CD4-positive, alpha-beta T cell treated with Interleukin-15 for 1 hour (primary cell): ENCODE data around the gene ARVCF.
A peak's percentile ranks its signal among the peaks of the same experiment; 100 is the strongest.

ENCODE experiments used
- DNase-seq: peaks from one replicate; pipeline ENCODE4 v3.0.0-alpha.2; 2020

ARVCF gene

DNA sequence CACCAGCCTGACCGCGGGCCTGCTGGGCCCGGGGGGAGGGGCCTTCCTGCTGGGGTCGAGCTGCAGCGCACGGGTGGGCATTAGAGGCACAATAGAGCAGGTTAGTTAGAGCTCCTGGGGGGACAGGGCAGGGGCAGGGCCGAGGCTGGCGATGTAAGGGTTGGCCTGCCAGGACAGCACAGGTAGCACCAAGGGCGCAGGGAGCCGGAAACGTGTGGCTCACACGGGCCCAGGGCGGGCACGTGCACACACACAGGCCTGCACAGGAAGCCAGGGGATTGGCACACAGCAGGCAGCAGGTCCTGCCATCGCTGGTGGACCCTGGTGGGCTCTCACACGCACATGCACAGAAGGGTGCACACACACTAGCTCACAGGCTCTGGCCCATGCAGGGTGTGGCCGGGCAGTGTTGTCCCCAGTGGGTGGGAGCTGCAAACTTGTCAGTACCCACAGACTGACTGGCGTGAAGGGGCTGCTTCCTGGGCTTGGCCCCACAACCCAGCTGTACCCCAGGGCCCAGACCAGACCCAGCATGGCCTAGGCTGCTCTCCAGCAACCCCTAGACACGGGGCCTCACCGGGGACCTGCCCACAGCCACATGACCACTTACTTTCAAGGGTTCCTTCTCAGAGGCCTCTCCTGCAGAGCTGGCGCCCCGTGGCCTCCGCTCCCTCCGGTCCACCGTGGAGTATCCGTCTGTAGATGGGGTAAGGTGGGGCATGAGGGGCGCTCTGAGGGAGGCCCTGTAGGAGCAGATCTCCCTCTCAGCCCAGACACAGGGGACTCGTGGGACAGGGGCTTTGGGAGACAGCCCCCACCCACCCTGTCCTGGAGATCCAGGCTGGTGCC is 45.1 kb downstream of the ARVCF start:
- DNase-seq, result no peak

DNA sequence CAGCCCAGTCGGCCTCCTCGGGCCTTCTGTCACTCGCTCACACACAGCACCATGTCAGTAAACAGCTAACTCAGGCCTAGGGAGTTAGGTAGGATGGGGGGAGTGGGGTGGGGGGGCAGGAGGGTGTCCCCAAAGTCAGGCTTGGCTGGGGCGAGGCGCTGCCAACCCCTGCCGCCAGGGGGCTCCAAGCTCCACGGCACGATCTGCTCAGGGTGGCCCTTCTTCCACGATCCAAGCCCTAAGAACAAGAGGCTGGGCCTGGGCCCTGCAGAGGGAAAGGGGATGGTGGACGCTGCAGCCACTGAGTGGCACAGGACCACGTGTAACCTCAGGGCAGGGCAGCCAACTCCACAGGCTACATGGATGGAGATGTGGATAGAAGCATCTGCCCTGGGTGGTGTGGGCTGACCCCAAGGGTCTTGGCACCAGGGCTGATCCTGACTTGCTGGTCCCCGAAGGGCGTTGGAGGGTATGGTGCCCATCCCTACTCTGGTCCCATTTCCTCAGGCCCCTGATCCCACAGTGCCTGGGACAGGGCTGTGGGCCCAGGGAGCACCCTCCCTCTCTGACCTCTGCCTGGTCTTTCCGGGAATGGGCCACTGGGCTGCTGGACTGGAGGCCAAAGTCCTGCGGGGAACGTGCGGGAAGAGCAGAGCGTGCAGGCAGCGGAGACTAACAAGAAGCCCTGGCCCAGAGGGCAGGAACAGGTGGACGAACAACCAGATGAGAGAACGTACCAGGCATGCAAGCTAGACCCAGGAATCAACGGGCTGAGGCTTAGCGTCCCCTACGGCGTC is 45.9 kb downstream of the ARVCF start:
- peak; percentile 70 for DNase-seq

DNA sequence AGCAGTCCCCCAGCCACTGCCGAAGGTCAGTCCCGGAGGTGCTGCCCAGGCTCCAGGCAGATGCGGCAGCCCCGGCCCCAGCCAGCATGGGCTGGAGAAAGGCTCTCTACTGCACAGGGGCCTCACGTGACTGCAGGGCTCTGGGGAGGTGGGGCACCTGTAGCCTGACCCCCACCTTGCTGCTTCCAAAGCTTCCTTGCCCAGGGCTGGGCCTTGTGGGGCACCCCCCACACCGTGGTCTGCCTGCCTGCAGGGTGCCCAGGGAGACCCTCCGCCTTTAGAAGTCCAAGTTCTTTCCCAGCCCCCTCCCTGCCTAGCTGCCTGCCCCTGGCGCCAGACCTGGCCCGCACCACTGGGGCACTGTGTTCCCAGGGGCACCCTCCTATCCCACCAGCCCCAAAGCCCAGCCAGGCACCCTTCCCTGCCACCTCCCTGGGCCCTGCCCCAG is 46.6 kb downstream of the ARVCF start:
- no peak for DNase-seq

DNA sequence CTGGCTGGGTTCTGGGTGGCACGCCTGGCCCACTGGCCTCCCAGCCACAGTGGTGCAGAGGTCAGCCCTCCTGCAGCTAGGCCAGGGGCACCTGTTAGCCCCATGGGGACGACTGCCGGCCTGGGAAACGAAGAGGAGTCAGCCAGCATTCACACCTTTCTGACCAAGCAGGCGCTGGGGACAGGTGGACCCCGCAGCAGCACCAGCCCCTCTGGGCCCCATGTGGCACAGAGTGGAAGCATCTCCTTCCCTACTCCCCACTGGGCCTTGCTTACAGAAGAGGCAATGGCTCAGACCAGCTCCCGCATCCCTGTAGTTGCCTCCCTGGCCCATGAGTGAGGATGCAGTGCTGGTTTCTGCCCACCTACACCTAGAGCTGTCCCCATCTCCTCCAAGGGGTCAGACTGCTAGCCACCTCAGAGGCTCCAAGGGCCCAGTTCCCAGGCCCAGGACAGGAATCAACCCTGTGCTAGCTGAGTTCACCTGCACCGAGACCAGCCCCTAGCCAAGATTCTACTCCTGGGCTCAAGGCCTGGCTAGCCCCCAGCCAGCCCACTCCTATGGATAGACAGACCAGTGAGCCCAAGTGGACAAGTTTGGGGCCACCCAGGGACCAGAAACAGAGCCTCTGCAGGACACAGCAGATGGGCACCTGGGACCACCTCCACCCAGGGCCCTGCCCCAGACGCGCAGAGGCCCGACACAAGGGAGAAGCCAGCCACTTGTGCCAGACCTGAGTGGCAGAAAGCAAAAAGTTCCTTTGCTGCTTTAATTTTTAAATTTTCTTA is 47.3 kb downstream of the ARVCF start:
- DNase-seq, result no peak

DNA sequence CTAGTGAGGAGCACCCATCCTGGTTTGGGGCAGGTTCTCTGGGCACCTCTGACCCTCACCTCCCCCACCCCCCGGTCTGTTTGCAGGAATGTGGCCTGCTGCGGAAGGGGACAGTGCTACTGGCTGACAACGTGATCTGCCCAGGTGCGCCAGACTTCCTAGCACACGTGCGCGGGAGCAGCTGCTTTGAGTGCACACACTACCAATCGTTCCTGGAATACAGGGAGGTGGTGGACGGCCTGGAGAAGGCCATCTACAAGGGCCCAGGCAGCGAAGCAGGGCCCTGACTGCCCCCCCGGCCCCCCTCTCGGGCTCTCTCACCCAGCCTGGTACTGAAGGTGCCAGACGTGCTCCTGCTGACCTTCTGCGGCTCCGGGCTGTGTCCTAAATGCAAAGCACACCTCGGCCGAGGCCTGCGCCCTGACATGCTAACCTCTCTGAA is 48.2 kb downstream of the ARVCF start:
- DNase-seq, result no peak

DNA sequence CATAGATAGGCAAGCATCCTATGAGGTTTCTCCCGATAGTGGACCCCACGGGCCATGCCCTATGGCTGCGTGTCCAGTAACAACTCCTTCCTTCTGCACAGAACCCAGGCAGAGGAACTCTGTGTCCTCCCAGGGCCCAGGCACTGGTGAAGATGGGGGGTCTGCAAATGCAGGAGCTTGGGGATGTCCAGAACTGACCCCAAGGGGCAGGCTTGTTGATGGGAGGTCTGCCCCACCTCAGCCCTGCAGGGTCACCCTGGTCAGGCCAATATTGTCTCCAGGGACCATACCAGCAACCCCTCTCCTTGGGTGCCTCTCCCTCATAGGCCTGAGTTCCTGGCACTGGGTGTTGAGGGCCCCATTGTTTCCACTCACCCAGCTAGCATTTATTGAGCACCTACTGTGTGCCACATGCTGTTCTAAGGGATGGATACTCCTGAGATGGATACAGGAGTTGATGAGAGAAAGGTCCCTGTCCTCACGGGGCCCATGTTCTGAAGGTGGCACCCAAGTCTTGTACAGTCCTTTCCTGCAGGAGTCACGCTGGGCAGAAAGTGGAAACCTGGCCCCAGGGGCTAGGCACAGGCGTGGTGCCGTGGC is 48.7 kb downstream of the ARVCF start:
- DNase-seq, result no peak

DNA sequence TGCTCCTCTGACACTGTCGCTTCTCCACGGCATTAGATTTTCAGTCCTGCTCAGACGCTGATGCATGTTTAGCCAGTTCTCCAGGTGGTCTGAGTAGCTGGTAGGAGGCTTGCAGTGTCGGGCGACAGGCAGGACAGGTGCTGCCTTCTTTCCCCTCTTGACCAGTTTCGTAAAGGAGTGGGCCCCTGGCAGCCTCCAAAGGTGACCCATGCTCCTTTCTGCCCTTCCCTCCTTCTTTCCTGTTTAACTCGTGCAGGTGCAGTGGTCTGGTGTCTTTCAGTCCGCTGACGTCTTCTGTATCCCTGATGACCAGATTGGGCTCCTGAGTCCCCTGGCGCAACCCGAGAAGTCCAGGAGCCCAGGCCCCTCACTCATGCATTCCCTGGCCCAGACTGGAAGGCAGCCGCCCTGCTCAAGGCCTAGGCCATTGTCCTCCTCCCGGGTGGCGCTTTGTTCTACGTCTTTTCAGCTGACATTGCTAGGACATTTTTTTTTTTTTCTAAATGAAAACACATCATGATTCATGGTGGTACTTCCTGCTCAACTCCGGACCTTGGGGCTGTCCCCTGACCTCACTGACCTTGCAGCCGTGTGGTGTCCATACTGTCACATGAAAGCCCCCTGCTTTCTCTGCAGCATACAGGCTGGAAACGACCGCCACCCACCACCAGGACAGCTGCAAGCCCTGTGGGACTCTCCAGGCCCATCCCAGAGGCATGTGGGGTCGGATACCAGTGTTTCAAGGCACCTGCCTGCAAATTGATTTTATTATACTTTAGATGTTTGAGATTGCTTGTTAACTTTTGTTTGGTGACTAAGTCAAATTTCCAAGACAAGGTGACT is 49.5 kb downstream of the ARVCF start:
- no peak for DNase-seq

DNA sequence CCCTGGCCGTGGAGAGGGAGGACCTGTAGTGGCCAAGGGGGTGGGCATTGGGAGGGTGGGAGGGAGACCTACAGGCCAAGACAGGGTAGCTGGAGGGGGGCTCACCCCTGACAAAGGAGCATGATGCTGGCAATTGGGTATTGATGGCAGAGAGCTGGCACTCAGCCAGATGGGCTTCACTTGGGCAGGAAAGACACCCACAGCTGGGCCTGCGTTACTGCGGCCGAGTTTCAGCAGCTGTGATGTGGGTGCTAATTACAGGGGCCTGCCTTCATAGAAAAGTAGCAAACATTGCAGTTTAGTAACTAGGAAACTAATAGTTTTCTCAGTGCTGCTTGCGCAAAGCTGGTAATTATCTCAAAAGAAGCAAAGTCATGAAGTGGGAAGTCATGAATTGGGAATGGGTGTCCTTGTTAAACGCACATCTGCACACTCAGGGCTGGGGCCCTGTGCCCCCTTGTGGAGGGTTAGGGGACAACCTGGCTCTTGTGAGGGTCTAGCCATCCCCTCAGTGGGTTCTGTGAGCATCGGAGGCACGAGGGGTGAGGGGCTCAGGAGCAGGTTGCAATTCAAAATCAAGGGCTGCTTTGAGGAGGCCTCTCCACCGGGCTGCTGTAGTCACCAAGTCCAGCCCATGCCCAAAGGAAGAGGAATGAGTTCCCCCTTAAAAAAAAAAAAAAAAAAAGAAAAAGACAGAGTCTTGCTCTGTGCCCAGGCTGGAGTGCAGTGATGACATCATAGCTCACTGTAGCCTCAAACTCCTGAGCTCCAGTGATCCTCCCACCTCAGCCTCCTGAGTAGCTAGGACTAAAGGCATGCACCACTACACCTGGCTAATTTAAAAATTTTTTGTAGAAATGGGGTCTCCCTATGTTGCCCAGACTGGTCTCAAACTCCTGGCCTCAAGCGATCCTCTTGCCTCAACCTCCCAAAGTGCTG is 50.6 kb downstream of the ARVCF start:
- DNase-seq, result no peak

DNA sequence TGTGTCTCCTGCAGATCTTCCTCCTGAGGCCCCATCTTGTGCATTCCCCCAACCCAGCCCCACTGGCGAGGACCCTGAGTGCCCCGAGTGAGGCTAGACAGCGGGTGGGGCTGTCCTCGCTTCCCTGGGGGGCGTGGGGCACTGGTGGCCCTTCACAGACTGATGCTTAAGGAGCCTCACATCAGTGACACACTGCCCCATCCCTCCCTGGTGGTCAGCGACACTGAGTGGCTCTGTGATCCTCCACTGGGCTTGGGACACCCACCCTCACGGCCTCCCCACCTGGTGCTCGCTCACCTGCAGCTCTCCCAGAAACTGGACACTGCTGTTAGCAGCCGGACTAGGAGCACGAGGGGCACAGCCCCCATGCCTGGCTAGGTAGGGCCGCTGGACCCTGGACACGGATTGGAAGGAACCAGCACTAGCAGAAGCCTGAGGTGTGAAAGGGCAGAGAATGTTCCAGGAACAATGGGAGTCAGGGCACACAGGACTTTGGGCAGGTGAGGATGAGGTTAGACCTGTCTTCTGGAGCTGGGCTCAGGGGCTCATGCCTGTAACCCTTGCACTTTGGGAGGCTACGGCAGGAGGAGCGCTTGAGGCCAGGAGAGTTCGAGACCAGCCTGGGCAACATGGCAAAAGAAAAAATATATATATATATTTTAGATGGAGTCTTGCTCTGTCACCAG is 51.8 kb downstream of the ARVCF start:
- no peak for DNase-seq

DNA sequence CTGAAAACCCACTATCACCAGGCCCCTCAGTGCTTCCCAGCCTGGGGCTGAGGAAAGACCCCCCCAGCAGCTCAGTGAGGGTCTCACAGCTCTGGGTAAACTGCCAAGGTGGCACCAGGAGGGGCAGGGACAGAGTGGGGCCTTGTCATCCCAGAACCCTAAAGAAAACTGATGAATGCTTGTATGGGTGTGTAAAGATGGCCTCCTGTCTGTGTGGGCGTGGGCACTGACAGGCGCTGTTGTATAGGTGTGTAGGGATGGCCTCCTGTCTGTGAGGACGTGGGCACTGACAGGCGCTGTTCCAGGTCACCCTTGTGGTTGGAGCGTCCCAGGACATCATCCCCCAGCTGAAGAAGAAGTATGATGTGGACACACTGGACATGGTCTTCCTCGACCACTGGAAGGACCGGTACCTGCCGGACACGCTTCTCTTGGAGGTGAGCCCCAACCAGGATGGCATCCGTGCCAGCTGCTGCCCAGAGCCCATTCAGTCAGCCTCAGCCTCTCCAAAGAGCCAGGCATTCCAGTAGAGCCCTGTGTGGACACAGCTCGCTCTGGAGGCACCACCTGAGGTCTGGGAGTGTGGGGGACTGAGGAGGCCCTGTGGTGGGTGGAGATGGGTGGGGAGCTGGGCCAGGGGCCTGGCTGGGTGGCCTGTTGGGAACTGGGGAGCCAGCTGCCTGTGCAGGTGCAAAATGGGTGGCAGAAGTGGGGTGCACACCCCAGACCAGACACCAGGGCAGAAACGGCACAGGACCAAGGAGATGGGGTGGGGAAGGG is 52.6 kb downstream of the ARVCF start:
- no peak for DNase-seq

DNA sequence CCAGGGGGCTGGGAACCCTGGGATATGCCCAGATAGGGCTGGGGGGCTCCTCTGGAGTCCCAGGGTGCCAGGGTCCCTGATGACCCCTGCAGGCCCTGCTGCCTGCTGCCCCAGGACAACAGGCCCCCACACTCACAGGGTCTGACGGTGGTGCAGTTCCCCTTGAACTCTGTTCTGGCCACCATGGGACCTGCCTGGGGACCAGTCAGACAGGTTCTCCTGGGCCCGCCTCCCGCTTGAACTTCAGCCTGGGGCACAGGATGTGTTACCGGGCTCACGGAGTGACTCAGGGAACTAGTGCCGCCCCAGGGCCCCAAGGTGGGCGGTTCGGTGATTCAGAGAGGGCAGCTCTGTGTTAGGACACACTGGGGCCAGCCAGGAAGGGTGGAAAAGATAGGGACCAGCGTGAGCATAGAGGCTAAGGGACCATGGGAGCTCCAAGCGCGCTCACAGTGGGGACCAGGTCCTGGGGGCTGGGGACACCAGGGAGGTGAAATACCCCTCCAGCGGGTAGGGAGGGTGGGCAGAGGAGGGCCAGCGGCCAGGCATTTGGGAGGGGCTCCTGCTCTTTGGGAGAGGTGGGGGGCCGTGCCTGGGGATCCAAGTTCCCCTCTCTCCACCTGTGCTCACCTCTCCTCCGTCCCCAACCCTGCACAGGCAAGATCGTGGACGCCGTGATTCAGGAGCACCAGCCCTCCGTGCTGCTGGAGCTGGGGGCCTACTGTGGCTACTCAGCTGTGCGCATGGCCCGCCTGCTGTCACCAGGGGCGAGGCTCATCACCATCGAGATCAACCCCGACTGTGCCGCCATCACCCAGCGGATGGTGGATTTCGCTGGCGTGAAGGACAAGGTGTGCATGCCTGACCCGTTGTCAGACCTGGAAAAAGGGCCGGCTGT is 53.5 kb downstream of the ARVCF start:
- DNase-seq, result no peak

DNA sequence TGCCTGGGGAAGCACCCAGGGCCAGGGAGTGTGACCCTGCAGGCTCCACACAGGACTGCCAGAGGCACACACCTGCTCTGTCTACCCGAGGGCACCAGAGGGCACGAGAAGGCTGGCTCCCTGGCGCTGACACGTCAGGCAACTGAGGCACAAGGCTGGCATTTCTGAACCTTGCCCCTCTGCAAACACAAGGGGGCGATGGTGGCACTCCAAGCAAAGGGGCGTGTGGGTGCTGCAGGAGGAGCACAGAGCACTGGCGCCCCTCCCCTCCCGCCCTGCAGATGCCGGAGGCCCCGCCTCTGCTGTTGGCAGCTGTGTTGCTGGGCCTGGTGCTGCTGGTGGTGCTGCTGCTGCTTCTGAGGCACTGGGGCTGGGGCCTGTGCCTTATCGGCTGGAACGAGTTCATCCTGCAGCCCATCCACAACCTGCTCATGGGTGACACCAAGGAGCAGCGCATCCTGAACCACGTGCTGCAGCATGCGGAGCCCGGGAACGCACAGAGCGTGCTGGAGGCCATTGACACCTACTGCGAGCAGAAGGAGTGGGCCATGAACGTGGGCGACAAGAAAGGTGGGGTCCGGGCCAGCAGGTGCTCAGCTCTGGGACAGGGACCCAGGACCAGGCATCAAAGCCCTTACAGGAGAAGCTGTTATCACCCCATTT is 54.2 kb downstream of the ARVCF start:
- peak; percentile 58 for DNase-seq

DNA sequence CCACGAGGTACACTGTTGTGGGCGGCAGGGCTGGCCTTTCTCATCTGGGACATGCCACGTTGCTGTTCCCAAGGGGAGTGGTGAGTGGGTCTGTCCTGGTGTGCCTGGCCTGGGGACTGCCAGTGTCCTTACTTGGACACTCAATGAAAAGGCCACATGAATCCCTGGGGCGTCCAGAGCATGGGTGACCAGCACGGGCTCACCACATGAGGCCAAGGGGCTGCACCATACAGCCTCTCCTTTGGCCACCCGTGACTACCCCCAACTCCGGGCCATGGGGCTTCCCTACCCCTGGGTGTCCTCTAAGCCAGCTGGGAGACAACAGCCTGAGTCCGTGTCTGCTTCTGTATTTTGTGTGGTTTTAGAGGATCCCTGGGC is 54.8 kb downstream of the ARVCF start:
- no peak for DNase-seq

DNA sequence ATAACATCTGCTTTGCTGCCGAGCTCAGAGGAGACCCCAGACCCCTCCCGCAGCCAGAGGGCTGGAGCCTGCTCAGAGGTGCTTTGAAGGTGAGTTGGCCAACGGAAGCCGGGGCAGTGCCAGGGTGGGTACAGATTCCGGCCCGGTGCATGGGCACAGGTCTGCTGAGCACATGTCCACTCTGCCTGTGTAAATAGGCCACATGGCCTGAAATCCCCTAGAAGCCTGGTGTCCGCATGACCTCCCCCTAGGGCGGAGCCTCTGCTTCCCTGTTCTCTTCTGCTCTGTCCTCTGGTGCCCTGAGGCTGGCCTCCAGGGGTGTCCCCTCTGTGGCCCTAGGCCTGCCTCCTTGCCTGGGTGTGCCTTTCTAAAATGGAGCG is 55.4 kb downstream of the ARVCF start:
- no peak for DNase-seq

DNA sequence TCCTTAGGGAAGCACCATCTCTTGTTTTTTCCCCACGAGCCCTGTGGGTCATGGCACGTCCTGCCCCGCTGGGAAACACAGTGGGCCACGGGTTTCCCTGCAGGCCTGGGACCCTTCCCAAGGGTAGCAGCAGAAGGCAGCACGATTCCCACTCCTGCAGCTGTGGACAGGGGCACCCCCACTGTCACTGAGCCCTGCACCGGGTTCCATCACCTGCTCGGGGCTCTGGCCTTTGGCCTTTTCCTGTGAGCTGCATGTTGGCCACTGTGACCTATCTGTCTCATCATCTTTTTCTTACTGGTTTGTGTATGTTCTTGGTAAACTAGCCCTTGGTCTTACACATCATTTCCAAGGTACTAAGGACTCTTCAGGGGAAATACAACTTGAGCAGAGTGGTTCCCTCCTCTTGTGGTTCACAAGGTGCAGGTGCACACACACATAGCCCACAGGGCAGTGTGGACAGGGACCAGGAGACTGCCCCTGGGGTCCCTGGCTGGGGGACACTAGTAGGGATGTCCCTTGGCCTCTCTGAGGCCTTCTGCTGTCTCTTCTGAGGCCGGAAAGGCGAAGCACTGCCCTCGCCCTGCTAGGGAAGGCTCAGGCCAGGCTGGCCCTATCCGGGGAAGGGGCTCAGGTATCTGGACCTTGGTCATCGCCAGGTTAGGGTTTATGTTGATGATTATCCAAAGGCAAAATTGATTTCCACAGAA is 56.0 kb downstream of the ARVCF start:
- no peak for DNase-seq

DNA sequence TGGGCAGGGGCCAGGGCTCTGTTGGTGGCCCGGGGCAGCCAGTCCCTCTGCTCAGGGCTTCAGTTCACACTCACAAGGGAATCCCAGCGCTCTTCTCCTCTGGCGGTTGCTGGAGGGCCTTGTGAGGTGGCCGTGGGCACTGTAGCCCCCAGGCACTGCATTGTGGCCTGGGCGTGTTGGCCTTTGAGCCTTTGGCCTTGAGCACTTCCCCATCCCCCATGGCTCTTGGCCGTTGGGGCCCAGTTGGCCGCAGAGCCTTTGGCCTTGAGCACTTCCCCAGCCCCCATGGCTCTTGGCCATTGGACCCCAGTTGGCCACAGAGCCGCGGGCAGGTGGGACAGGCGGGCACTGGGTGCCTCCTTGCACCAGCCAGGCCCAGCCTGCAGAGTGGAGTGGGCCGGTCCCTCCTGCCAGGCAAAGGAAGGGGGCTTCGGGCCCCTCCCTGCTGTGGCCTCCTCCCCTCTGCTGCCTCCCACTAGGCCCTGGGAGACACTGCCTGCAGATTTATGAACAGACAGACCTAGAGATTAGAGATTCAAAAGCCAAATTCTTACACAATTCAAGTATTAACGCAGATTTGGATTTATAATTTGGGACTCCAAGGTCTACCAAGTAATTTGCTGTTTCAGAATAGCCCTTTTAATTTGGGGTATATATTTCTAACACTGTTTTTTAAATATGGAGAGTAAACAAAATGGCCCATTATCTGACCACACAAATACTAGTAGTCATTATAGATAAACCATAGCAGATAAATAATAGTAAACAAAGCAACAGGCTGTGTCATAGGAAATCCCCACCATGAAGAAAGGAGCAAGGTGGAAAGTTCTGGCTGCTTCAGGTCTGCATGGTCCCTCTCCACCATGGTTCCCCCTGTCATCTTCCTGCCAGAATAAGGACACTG is 56.8 kb downstream of the ARVCF start:
- no peak for DNase-seq
